ENCODE results near the gene CENPN. TPM values are rescaled to one million over a fixed set of nuclear protein-coding genes. Genes with fewer than 3 reads are reported as not detected.

The CENPN gene
- total and polyA plus RNA-seq, 2 of the 13 experiments (the other 11 are each of a cell fraction or from before 2014, with no cell fraction given), result 29.7 to 129 TPM

- TF ChIP-seq, protein P1, sequence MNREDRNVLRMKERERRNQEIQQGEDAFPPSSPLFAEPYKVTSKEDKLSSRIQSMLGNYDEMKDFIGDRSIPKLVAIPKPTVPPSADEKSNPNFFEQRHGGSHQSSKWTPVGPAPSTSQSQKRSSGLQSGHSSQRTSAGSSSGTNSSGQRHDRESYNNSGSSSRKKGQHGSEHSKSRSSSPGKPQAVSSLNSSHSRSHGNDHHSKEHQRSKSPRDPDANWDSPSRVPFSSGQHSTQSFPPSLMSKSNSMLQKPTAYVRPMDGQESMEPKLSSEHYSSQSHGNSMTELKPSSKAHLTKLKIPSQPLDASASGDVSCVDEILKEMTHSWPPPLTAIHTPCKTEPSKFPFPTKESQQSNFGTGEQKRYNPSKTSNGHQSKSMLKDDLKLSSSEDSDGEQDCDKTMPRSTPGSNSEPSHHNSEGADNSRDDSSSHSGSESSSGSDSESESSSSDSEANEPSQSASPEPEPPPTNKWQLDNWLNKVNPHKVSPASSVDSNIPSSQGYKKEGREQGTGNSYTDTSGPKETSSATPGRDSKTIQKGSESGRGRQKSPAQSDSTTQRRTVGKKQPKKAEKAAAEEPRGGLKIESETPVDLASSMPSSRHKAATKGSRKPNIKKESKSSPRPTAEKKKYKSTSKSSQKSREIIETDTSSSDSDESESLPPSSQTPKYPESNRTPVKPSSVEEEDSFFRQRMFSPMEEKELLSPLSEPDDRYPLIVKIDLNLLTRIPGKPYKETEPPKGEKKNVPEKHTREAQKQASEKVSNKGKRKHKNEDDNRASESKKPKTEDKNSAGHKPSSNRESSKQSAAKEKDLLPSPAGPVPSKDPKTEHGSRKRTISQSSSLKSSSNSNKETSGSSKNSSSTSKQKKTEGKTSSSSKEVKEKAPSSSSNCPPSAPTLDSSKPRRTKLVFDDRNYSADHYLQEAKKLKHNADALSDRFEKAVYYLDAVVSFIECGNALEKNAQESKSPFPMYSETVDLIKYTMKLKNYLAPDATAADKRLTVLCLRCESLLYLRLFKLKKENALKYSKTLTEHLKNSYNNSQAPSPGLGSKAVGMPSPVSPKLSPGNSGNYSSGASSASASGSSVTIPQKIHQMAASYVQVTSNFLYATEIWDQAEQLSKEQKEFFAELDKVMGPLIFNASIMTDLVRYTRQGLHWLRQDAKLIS (CRISPR knock-in tag; IDR thresholded peaks at IDR 0.05), result no peak; the same call in 1 of the 2 replicates
- TF ChIP-seq ZNF138 (CRISPR knock-in tag; IDR thresholded peaks at IDR 0.05; ENCODE audit: low read depth) (peak; percentile 45; the same call in 1 of the 2 replicates), RAD21 (CRISPR knock-in tag; IDR thresholded peaks at IDR 0.05) (peak; percentile 37), ARID4A (CRISPR knock-in tag; IDR thresholded peaks at IDR 0.05; ENCODE audit: borderline replicate concordance) (peak; percentile 100), RERE (CRISPR knock-in tag; IDR thresholded peaks at IDR 0.05; ENCODE audit: low read depth) (peak; percentile 38; the same call in 1 of the 2 replicates), E2F1 (CRISPR knock-in tag; IDR thresholded peaks at IDR 0.05) (peak; percentile 71; the same call in 1 of the 2 replicates), ZNF782 (CRISPR knock-in tag; IDR thresholded peaks at IDR 0.05; ENCODE audit: borderline replicate concordance) (no peak), SALL2 (CRISPR knock-in tag; IDR thresholded peaks at IDR 0.05) (peak; percentile 92; the same call in 1 of the 2 replicates), ZNF772 (CRISPR knock-in tag; IDR thresholded peaks at IDR 0.05) (peak; percentile 33; the same call in 1 of the 2 replicates)
- TF ChIP-seq, protein P2, sequence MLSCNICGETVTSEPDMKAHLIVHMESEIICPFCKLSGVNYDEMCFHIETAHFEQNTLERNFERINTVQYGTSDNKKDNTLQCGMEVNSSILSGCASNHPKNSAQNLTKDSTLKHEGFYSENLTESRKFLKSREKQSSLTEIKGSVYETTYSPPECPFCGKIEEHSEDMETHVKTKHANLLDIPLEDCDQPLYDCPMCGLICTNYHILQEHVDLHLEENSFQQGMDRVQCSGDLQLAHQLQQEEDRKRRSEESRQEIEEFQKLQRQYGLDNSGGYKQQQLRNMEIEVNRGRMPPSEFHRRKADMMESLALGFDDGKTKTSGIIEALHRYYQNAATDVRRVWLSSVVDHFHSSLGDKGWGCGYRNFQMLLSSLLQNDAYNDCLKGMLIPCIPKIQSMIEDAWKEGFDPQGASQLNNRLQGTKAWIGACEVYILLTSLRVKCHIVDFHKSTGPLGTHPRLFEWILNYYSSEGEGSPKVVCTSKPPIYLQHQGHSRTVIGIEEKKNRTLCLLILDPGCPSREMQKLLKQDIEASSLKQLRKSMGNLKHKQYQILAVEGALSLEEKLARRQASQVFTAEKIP (CRISPR knock-in tag; IDR thresholded peaks at IDR 0.05; ENCODE audit: borderline replicate concordance), result no peak
These were observed 70.3 kb downstream of the CENPN start, which contains the start of gene C16orf46 (continued) for GRCh38 chr16:81077076-81077940.

All from HepG2 (cell line).